Stimulated activated CD4-positive, alpha-beta T cell treated with anti-CD3 and anti-CD28 coated beads, Interleukin-4, amount 100 ng/mL, for 4 hours (primary cell): Measurements from ENCODE around the gene CYP51A1.
"Not testable (repeated sequence)": the region's sequence is repeated elsewhere in the genome, so short reads cannot be mapped to it uniquely, and the experiment has no call there.

ENCODE experiments used
- DNase-seq, 2 experiments: peaks; one replicate each; pipeline ENCODE4 v3.0.0-alpha.2; 2020

The CYP51A1 gene

DNA sequence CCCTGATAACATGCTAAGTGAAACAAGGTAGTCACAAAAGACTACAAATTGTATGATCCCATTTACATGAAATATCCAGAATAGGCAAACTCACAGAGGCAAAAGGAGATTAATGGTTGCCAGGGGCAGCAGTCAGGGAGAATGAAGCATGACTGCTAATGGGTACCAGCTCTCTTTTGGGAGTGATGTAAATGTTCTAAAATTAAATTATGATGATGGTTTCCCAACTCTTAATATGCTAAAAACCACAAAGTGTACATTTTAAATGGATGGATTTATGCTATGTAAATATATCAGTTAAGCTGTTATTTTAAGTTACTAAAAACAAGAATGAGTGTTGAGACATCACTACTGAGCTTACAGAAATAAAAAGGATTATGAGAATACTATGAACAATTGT lies 12.6 kb downstream of the CYP51A1 start:
- DNase-seq = no peak

DNA sequence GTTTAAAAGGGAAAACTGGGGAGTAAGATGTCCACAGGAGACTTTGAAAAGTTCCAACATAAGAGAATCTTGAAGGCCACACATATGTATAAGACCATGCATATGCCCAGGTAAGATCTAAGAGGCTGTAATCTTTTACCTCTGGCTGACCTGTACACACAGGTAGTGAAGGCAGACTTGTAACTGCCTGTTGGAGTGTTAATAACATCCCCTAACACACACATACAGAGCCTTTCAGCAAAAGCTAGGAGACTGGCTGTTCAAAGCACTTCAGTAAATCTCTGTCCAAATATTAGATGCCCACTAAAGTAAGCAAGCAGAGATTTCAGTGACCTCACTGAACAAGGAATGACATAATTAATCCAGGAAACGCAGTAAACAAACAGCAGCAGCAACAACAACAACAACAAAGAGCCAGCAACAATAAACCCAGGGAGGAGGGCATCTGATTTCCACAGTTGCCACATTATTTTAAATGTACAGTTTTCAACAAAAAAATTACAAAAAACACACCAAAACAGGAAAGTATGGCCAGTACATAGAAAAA lies 15.0 kb downstream of the CYP51A1 start:
- DNase-seq = no peak

DNA sequence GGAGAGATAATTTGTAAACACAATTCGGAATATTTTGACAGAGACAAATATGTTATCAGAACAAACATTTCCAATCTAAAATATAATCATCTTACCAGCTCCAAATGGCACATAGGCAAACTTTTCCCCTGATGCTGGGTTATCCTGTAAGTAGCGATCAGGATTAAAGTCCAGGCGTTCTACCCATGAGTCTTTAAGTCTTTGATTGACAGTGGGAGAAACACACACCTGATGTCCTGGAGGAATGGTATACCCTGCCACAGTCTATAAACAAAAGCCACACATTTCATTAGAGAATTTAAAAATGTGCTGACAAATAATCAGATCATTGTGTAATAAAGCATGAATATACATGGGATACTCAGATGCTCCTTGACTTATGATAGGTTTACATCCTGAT lies 17.3 kb downstream of the CYP51A1 start:
- no peak for DNase-seq

DNA sequence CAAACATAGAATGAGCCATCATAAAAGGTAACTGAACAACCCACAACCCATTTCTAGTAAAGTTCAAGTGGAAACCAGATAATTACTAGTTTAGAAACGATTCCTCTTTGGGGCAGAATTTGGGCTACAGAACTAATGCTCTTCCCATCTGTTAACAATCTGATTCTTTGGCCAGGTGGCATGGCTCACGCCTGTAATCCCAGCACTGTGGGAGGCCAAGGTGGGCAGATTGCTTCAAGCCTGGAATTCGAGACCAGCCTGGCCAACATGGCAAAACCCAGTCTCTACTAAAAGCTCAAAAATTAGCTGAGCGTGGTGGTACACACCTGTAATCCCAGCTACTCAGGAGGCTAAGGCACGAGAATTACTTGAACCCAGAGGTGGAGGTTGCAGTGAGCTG lies 18.5 kb downstream of the CYP51A1 start:
- DNase-seq = no peak

DNA sequence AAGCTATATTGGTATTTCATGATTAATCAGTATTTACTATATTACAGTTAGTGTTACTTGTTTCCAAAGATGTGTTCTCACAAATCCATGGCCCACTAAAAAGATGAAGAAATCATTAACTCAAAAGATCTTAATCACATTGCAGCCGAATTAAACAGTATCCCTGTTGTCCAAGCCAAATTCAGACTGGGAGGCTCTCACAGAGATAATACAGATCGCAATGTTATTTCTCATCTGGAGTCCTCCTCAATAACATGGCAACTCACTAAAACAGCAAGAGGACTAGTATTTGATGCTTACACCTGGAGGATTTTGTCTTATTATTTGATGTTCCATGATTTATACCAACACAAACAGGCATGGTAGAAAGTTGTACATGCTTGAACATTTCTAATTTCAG lies 23.4 kb downstream of the CYP51A1 start:
- DNase-seq = no peak

DNA sequence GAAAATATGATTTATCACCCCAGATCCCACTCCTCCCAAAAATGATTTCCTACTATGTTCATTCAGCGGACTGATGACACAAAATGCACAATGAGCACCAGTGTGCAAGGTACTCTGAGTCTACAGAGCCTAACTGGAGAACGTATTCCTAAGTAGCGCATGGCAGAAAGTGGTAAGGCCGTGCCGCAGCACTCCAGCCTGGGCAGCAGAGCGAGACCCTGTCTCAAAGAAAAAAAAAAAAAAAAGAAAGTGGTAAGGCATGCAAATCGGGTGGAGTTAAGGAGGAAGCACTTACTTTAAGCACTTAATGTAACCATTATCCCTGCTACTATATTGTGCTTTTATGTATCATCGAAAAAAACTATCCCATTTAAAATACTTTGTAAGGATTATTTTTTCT lies 25.5 kb downstream of the CYP51A1 start:
- no peak for DNase-seq

DNA sequence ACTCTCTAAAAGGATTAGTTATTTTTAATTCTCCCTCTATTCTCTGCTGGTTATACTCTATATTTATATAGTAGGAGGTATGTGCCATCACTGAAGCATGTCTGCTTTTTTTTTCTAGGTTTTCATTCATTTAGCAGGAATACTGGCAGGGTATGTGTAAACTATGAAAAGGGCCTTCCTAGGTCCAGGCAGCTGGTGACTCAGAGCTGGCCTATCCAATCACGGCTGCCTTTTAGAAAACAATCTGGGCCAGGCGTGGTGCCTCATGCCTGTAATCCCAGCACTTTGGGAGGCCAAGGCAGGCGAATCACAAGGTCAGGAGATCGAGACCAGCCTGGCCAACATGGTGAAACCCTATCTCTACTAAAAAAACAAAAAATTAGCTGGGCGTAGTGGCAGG lies 31.4 kb downstream of the CYP51A1 start:
- not testable (repeated sequence) for DNase-seq

DNA sequence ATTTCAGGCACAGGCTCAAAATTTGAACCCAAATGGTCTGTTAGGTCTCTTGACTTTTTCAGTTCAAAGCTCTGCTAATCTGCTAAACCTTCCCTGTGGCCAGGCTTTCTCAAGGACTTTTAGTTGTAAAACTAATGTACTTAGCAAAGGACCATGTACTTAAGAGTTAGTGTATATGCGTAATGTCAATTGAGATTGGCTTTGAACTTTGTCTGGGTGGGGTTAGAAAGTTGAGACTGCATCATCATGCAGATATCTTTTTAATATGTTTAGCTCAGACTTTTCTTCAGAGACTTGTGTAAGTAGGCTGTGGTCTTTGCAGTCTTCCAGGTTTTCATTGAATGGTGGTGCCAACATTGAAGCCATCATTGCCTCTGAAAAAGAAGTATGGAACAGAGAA lies 33.7 kb downstream of the CYP51A1 start:
- no peak for DNase-seq

DNA sequence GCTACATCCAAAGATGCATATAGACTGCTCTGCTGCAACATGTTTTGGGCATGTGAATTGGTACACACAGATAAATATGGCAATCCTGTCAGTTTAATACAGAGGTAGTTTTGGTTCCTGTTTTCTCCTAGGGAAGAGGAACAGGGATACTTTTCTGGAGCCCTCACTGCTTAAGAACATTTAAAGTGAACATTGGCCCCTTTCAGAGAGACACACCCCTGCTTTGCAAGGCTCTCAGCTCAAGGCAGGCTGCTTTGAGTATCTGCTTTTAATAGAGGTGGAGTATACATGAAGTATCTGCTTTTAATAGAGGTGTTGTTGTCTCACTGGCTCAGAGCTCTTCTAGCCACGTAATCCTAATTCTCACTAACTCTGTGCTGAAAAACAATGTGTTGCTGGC lies 38.9 kb downstream of the CYP51A1 start:
- no peak for DNase-seq

DNA sequence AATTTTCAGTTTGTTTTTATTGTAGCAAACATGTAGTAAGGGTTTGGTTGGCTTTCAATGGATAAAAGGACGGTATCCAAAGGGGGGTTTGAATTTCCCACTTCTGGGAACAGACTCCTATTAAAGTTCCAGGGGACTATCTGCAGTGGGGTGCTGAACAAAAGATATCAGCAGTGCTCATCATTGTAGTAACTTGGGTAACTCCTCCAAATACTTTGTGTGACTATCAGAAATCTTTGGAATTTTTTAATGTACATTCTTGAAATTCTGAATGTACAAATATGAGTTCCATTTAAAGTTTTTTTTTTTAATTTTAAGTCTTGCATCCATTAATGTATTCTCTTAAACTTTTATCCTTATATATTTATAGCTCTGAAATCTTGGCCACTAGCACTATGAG lies 42.1 kb downstream of the CYP51A1 start:
- DNase-seq = no peak

DNA sequence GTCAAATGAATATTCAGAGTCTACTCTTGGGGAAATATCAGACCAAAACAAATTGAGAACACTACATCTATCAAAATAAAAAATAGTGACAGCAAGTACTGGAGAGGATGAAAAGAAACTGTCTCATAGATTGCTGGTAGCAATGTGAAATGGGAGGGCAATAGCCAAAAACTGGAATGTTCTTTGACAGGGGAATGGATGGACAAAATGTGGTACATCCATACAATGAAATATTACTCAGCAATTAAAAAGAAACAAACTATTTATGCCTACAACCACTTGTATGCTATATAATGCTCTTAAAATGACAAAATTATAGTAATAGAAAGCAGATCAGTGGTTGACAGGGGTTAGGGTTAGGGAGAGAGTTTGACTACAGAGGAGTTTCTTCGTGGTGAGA lies 46.0 kb downstream of the CYP51A1 start:
- DNase-seq = no peak

DNA sequence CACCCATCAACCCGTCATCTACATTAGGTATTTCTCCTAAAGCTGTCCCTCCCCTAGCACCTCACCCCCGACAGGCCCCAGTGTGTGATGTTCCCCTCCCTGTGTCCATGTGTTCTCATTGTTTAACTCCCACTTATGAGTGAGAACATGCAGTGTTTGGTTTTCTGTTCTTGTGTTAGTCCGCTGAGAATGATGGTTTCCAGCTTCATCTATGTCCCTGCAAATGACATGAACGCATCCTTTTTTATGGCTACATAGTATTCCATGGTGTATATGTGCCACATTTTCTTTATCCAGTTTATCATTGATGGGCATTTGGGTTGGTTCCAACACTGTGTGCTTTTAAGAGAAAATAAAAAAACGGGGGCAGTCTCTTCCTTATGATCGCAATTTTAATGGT lies 50.4 kb downstream of the CYP51A1 start:
- not testable (repeated sequence) for DNase-seq

DNA sequence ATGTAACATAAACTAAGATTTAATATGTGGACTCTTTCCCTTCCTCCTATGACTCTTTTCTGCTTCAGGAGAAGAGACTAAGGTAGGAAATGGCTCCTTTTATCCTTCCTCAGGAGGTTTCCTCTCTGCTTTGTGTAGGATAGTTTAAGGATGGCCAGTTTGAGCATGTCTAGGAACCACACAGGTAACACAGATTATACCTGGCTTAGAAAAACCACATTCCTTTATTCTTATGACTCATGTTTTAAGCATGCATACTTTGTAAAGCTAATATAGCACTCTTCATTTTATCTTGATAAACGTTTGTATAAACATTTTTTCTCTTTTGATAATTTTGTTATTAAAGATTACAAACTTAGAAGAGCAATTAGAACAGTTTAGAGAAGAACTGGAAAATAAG lies 57.8 kb downstream of the CYP51A1 start:
- DNase-seq = no peak

DNA sequence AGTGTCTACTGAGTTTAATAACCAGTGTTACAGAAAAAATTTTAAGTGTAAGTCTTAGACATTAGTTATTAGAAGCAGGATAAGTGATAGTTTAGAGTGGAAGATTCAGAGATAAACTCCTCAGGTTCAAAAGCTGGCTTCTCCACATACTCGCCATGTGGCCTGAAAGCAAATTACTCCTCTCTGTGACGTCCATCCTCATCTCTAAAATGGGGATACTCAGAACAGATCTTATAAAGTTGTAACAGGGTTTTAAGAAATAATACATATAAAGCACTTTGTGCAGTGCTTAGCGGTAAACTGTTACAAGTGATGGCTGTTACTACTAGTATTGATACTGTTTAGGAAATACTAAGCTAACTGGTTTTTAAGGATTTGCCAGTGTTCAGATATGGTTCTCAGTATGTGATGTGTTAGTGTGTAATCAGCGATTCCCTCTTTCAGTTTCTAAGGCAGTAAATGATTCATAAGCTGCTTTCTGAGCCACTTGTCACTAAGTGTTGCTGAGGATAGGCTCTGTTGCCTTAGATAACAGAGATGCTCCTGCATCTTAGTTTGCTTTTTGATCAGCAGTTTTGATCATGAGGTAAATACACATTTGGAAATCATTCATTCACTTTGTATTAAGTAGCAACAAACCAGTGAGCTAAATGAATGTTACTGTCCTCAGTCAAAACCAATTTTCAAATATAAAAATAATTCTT lies 58.7 kb downstream of the CYP51A1 start:
- DNase-seq = no peak

DNA sequence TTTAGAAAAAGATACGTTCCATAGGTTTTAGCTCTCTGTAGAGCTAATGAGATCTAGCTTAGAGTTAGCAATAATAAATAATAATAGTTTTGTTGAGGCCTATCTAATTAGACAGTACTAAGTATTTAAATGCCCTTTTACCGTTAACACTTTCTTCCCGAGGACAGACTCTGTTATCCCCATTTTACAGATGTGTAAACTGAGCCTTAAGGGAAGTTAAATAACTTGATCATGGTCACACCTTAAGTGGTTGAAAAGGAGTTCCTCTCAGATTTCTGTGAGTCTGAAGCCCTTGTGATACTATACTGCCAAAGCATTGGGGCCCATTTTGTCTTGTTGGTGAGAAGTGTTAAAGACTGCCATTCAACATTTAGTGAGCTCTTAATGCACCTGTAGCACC lies 61.6 kb downstream of the CYP51A1 start:
- DNase-seq = no peak

DNA sequence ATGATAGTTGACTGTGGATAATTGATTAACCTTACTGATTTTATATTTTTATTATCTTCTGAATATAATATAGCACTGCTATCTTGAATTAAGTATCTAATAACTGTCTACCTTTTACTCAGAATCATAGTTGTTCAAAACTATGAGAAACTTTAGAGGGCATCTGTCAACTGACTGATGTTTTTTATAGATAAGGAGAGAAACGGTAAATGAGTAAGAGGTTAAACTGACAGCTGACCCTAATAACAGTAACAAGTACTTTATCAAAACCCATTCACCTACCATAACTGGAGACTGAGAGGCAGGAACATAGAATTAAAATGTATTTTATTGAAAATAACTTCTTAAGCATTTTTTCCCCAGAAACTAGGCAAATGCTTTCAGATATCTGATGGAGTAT lies 62.2 kb downstream of the CYP51A1 start:
- no peak for DNase-seq

DNA sequence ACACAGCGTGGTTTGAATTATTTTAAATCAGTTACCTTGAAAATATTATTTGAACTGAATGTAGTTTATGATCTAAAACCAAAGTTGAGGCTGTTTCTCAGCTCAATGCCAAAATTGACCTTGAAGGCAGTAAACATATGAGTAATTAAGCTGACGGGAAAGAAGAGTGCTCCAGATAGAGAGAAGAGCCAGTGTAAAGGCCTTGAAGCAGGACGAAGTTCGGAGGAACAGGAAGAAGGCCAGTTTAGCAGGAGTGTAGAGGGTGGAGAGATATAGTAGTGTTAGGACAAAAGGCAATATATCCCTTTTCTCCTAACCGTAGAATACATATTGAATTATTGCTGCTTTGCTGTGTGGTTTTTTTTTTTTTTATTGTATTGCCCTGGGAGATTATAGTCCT lies 63.2 kb downstream of the CYP51A1 start:
- DNase-seq = no peak

DNA sequence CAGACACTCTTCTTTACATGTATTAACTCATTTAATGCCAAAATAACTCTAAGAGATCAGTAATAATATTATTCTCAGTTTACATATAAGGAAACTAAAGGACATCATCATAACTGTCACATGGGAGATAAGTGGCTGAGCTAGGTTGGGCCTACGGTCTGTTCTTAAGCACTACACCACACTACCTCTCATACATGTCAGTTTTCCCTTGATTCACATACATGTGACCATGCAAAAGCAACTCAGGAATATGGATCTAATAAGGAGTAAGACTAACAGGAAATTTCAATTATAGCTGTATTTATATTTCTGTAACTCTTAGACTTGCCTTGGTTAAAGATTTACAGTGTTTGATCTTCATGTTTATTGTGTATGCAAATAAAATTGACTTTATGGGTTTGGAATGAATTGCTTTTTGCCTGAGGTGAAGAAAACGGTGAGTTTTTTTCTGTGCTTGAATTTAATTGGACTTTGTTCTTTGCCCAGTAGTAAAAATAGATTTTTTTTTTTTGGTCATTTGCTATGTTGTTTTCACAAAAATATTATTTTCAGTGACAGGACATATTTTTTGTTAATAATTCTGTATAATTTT lies 69.7 kb downstream of the CYP51A1 start:
- DNase-seq = no peak
